ENCODE data around the gene PCNT.

DNA sequence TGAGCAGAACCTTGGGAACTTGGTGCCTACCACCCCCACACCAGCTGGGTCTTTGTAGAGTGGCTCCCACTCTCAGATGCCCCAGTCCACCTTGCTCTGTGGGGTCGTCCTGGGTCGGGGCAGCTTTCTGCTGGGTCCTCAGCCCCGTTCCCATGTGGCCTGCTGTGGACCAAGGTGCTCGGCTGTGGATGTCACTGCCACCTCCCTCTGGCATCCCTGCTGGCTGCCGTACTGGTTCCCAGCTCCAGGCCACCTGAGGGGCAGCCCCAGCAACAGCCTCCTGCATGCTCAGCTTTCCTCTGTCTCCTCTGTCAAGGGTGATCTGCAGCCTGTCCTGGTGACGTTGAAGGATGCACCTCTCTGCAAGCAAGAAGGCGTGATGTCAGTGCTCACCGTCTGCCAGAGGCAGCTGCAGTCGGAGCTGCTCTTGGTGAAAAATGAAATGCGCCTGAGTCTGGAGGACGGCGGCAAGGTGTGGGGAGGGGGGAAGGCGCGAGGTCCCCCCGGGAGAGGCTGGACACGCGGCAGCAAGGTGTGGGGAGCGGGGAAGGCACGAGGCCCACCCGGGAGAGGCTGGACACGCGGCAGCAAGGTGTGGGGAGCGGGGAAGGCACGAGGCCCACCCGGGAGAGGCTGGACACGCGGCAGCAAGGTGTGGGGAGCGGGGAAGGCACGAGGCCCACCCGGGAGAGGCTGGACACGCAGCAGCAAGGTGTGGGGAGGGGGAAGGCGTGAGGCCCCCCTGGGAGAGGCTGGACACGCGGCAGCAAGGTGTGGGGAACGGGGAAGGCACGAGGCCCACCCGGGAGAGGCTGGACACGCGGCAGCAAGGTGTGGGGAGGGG is 88.8 kb downstream of the PCNT start:
- TF ChIP-seq, protein P1, sequence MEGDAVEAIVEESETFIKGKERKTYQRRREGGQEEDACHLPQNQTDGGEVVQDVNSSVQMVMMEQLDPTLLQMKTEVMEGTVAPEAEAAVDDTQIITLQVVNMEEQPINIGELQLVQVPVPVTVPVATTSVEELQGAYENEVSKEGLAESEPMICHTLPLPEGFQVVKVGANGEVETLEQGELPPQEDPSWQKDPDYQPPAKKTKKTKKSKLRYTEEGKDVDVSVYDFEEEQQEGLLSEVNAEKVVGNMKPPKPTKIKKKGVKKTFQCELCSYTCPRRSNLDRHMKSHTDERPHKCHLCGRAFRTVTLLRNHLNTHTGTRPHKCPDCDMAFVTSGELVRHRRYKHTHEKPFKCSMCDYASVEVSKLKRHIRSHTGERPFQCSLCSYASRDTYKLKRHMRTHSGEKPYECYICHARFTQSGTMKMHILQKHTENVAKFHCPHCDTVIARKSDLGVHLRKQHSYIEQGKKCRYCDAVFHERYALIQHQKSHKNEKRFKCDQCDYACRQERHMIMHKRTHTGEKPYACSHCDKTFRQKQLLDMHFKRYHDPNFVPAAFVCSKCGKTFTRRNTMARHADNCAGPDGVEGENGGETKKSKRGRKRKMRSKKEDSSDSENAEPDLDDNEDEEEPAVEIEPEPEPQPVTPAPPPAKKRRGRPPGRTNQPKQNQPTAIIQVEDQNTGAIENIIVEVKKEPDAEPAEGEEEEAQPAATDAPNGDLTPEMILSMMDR (IDR thresholded peaks at IDR 0.05; ENCODE audit: low read depth, low read length): no peak
- TF ChIP-seq EZH2phosphoT487 (IDR thresholded peaks at IDR 0.05; ENCODE audit: low read depth): no peak

Measured in OCI-LY3 (cell line).